ENCODE measurements around the gene PRR30. TPM values are rescaled to one million over a fixed set of nuclear protein-coding genes. Genes with fewer than 3 reads are reported as not detected.
A peak's percentile ranks its signal among the peaks of the same experiment; 100 is the strongest.

PRR30 gene
- total and polyA plus RNA-seq, 10 of the 15 experiments (the other 5 are each of a cell fraction or from before 2014, with no cell fraction given): not detected

GRCh38 chr2:27128668-27129571, 10.3 kb downstream of the PRR30 start (continued):
- TF ChIP-seq, protein P1, sequence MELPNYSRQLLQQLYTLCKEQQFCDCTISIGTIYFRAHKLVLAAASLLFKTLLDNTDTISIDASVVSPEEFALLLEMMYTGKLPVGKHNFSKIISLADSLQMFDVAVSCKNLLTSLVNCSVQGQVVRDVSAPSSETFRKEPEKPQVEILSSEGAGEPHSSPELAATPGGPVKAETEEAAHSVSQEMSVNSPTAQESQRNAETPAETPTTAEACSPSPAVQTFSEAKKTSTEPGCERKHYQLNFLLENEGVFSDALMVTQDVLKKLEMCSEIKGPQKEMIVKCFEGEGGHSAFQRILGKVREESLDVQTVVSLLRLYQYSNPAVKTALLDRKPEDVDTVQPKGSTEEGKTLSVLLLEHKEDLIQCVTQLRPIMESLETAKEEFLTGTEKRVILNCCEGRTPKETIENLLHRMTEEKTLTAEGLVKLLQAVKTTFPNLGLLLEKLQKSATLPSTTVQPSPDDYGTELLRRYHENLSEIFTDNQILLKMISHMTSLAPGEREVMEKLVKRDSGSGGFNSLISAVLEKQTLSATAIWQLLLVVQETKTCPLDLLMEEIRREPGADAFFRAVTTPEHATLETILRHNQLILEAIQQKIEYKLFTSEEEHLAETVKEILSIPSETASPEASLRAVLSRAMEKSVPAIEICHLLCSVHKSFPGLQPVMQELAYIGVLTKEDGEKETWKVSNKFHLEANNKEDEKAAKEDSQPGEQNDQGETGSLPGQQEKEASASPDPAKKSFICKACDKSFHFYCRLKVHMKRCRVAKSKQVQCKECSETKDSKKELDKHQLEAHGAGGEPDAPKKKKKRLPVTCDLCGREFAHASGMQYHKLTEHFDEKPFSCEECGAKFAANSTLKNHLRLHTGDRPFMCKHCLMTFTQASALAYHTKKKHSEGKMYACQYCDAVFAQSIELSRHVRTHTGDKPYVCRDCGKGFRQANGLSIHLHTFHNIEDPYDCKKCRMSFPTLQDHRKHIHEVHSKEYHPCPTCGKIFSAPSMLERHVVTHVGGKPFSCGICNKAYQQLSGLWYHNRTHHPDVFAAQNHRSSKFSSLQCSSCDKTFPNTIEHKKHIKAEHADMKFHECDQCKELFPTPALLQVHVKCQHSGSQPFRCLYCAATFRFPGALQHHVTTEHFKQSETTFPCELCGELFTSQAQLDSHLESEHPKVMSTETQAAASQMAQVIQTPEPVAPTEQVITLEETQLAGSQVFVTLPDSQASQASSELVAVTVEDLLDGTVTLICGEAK (IDR thresholded peaks at IDR 0.05; ENCODE audit: borderline replicate concordance): no peak
- TF ChIP-seq SPI1 (IDR thresholded peaks at IDR 0.05; ENCODE audit: borderline replicate concordance, insufficient read depth, low read depth, low read length) (no peak), SMAD5 (IDR thresholded peaks at IDR 0.05; ENCODE audit: low read depth) (peak; percentile 40; the same call in 1 of the 2 replicates), FOS (IDR thresholded peaks at IDR 0.05; ENCODE audit: borderline replicate concordance, extremely low read depth, insufficient read length) (no peak)

- intact Hi-C loops (cut with micrococcal nuclease; ENCODE audit: unreplicated experiment) (no loop called here), in situ Hi-C loops (cut with MboI) (no loop called here)
- FAIRE-seq: no peak
- no peak overlapping the region for H3K27ac ChIP-seq (ENCODE audit: control insufficient read depth, insufficient read depth)
- DNase-seq (ENCODE audit: low read depth, low spot score): no peak
- H3K4me3 ChIP-seq: no peak overlapping the region
- H2AFZ ChIP-seq (ENCODE audit: control insufficient read depth, low read depth, low read length): no peak overlapping the region
- no peak for ATAC-seq
- ChIA-PET POLR2A (interaction anchor here (0.6 kb wide), 1 partner anchor 33 kb away, joined by 4 read pairs; no protein-coding TSS in a partner anchor), RAD21 (ENCODE audit: unreplicated experiment) (no interaction called here), SMC1A (ENCODE audit: uncharacterized antibody, unreplicated experiment) (no interaction called here), CTCF (interaction anchor here (0.8 kb wide), 1 partner anchor 175 kb away, joined by 3 read pairs; no protein-coding TSS in a partner anchor)
- H4K20me1 ChIP-seq (ENCODE audit: control insufficient read depth, insufficient read depth): no peaks in the 10 kb centered on the region
- H3K4me1 ChIP-seq (ENCODE audit: control insufficient read depth, insufficient read depth, low read length): peaks cover 7% of the 10 kb centered on the region
- 82% methylated on average over 9 of the region's 9 CpGs for whole genome bisulfite sequencing (ENCODE audit: insufficient coverage, insufficient replicate concordance, low lambda C conversion rate, missing lambda C conversion rate)
- peaks cover 10 to 17% of the 10 kb centered on the region in 2 experiments for H3K36me3 ChIP-seq (ENCODE audit: control insufficient read depth in 2 of 2, insufficient read depth in 2 of 2, low read length in 1 of 2)
- no peaks in the 10 kb centered on the region for H3K9me3 ChIP-seq (replicated peaks; ENCODE audit: control insufficient read depth, insufficient read depth, low read length)
- peaks cover 0 to 3% of the 10 kb centered on the region in 2 experiments; a peak in 1 of 4 replicates for H3K27me3 ChIP-seq (replicated peaks in 1 of 2; ENCODE audit: control insufficient read depth in 2 of 2, insufficient read depth in 2 of 2, low read length in 1 of 2)
- H3K9ac ChIP-seq (ENCODE audit: control insufficient read depth, insufficient read depth, low read length): no peak overlapping the region
- peaks cover 5% of the 10 kb centered on the region for H3K79me2 ChIP-seq (ENCODE audit: control insufficient read depth, insufficient read depth, low read length)
- TF ChIP-seq SP1 (IDR thresholded peaks at IDR 0.05; ENCODE audit: low read depth, low read length) (no peak), POLR2A (IDR thresholded peaks at IDR 0.05; ENCODE audit: low read depth, low read length) (0 out of 2 replicates have a peak, but pooled peaks have one; percentile 13), POLR2AphosphoS2 (IDR thresholded peaks at IDR 0.05; ENCODE audit: low read depth, low read length) (peak; percentile 50; the same call in 1 of the 2 replicates)
- TF ChIP-seq, protein P2, sequence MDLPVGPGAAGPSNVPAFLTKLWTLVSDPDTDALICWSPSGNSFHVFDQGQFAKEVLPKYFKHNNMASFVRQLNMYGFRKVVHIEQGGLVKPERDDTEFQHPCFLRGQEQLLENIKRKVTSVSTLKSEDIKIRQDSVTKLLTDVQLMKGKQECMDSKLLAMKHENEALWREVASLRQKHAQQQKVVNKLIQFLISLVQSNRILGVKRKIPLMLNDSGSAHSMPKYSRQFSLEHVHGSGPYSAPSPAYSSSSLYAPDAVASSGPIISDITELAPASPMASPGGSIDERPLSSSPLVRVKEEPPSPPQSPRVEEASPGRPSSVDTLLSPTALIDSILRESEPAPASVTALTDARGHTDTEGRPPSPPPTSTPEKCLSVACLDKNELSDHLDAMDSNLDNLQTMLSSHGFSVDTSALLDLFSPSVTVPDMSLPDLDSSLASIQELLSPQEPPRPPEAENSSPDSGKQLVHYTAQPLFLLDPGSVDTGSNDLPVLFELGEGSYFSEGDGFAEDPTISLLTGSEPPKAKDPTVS (IDR thresholded peaks at IDR 0.05; ENCODE audit: low read depth, low read length): no peak
- H3K4me2 ChIP-seq (ENCODE audit: control insufficient read depth, insufficient read depth): no peak overlapping the region
- BruUV-seq (replicated peaks): no TSS peak
Measured at GRCh38 chr2:27127883-27128667, 11.1 kb downstream of the PRR30 start.

Measured in GM12878 (cell line).